SH-SY5Y (cell line): Measurements from ENCODE around the gene MNAT1.

Source experiments
- GATA2 ChIP-seq: IDR thresholded peaks from 2 replicates; pipeline ENCODE4 v1.6.1; 2011; ENCODE audit warnings: mild to moderate bottlenecking, low read depth, low read length
- GATA3 ChIP-seq: IDR thresholded peaks from 2 replicates; pipeline ENCODE4 v1.6.1; 2011; ENCODE audit warnings: low read depth, mild to moderate bottlenecking, low read length, moderate library complexity

DNA sequence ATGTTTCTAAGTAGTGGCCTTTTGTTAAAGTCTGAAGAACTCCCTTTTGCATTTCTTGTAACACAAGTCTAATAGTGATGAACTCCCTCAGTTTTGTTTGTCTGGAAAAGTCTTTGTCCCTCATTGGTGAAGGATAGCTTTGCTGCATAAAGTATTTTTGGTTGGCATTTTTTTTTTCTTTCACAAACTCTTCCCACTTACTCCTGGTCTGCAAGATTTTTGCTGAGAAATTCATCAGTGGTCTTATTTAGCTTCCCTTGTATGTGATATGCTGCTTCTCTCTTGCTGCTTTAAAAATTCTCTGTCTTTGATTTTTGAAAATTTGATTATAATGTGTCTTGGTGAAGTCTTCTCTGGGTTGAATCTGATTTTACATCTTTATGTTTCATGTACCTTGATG is 223.6 kb downstream of the MNAT1 start:
- no peak for TF ChIP-seq GATA3
- TF ChIP-seq GATA2 = no peak
